ENCODE data around the gene NMUR1. TPM values are rescaled to one million over a fixed set of nuclear protein-coding genes. Genes with fewer than 3 reads are reported as not detected.

Gene NMUR1, protein sequence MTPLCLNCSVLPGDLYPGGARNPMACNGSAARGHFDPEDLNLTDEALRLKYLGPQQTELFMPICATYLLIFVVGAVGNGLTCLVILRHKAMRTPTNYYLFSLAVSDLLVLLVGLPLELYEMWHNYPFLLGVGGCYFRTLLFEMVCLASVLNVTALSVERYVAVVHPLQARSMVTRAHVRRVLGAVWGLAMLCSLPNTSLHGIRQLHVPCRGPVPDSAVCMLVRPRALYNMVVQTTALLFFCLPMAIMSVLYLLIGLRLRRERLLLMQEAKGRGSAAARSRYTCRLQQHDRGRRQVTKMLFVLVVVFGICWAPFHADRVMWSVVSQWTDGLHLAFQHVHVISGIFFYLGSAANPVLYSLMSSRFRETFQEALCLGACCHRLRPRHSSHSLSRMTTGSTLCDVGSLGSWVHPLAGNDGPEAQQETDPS
- under 0.01 TPM in 1 of 2 replicates, not detected in the other for total RNA-seq

DNA sequence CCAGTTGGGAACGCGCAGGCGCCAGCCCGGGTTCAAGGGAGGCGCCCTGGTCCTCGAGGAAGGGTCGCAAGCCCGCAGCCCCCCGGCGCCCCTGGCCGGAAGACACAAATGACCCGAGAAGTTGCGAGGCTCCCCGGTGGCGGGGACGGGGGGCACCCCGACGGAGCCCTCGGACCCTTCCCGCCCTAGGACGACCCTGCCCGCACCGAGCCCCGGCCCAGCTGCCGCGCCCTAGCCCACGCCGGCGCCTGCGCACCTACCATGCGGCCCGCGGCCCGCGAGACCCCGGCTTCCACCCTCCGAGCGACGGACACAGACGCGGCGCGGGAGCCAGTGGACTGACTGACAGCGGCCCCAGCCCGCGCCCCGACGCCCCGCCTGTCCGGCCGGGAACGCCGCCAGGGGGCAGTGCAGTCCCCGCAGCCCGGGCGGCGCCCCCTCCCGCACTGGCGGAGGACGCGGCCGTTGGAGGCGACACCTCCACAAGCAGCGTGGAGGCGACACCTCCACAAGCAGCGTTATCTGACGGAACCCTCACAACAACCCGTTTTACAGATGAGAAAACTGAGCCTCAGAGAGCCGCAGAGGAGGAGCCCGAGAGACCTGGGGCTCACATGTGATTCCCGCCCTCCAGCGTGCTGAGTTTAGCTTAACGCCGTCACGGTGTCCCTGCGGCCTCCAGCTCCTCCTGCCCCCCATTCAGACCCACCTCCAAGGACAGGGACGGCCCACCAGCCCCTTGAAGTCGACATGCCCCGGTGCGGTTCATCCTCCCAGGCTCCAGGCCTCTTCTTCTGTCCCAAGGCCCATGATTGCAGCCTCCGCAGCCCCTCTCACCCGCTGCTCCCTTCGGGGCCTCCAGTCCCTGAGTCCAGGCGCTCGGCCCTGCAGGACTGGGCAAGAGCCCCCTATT, at the start of gene NMUR1:
Gene NMUR1 (minus strand): TSS at position 347 of the 913 bp plus-strand sequence. CDS start 84 bp downstream, at position 263.

Other genes with a start within 250 kb of the NMUR1 start
- gene B3GNT7, start 134.7 kb downstream of the NMUR1 start, total RNA-seq: 0.09 TPM in 2 replicates
- gene NCL, start 66.0 kb downstream of the NMUR1 start, total RNA-seq: 263 and 268 TPM in 2 replicates
- gene TEX44, start 62.4 kb upstream of the NMUR1 start, total RNA-seq: not detected in 2 replicates
- 1,067 and 1,251 TPM in 2 replicates for gene PTMA, start 178.1 kb upstream of the NMUR1 start, total RNA-seq